Activated naive CD4-positive, alpha-beta T cell treated with anti-CD3 and anti-CD28 coated beads, Interleukin-2, amount 50 U/mL, for 16 hours (primary cell): Measurements from ENCODE around the gene PDZRN3.

Source experiments
- DNase-seq: peaks from one replicate; pipeline ENCODE4 v3.0.0-alpha.2; 2020

PDZRN3 gene

GRCh38 chr3:73448041-73448440 lies 176.7 kb downstream of the PDZRN3 start:
- DNase-seq = no peak

GRCh38 chr3:73447111-73447510 lies 177.6 kb downstream of the PDZRN3 start:
- no peak for DNase-seq

GRCh38 chr3:73446467-73447110 lies 178.2 kb downstream of the PDZRN3 start:
- DNase-seq = no peak

GRCh38 chr3:73442886-73443285 lies 181.9 kb downstream of the PDZRN3 start:
- DNase-seq = no peak

GRCh38 chr3:73442152-73442551 lies 182.6 kb downstream of the PDZRN3 start:
- no peak for DNase-seq

GRCh38 chr3:73437828-73438227 lies 186.9 kb downstream of the PDZRN3 start:
- DNase-seq = no peak

GRCh38 chr3:73435055-73435454 lies 189.7 kb downstream of the PDZRN3 start:
- DNase-seq = no peak

GRCh38 chr3:73433687-73434086 lies 191.1 kb downstream of the PDZRN3 start:
- no peak for DNase-seq

- DNase-seq = no peak
These were observed 191.7 kb downstream of the PDZRN3 start for GRCh38 chr3:73433079-73433478.

- no peak for DNase-seq
These were observed 192.1 kb downstream of the PDZRN3 start for GRCh38 chr3:73432706-73433032.

GRCh38 chr3:73432023-73432705 lies 192.6 kb downstream of the PDZRN3 start:
- DNase-seq = no peak

GRCh38 chr3:73431183-73431900 lies 193.4 kb downstream of the PDZRN3 start:
- DNase-seq = no peak

- DNase-seq = no peak
These were observed 197.6 kb downstream of the PDZRN3 start for GRCh38 chr3:73427048-73427706.

- no peak for DNase-seq
These were observed 198.1 kb downstream of the PDZRN3 start for GRCh38 chr3:73426606-73427005.

GRCh38 chr3:73423116-73423515 lies 201.6 kb downstream of the PDZRN3 start:
- DNase-seq = no peak

GRCh38 chr3:73422571-73422970 lies 202.2 kb downstream of the PDZRN3 start:
- DNase-seq = no peak

- no peak for DNase-seq
These were observed 204.8 kb downstream of the PDZRN3 start for GRCh38 chr3:73419942-73420341.

GRCh38 chr3:73419179-73419803 lies 205.4 kb downstream of the PDZRN3 start:
- DNase-seq = no peak

GRCh38 chr3:73418681-73419080 lies 206.1 kb downstream of the PDZRN3 start:
- no peak for DNase-seq

- DNase-seq = no peak
These were observed 209.6 kb downstream of the PDZRN3 start for GRCh38 chr3:73415118-73415517.

- DNase-seq = no peak
These were observed 211.1 kb downstream of the PDZRN3 start for GRCh38 chr3:73413619-73414018.

- no peak for DNase-seq
These were observed 212.7 kb downstream of the PDZRN3 start for GRCh38 chr3:73411993-73412392.

GRCh38 chr3:73411545-73411944 lies 213.2 kb downstream of the PDZRN3 start:
- DNase-seq = no peak
